Heart right ventricle (tissue), 16 donors: Measurements from ENCODE around the gene RBM27. TPM values are rescaled to one million over a fixed set of nuclear protein-coding genes. Genes with fewer than 3 reads are reported as not detected.
"Not testable (repeated sequence)": the region's sequence is repeated elsewhere in the genome, so short reads cannot be mapped to it uniquely, and the experiment has no call there.

Source experiments
- ATAC-seq, 8 donors: fragments of 200-7000 bp; cut with Tn5 transposase; one replicate each; pipeline ENCODE4 v1.9.1; 2020; ENCODE audit warnings: mild to moderate bottlenecking in 8 of 8, moderate library complexity in 8 of 8, moderate number of reproducible peaks in 1 of 8
- DNase-seq, 2 donors: peaks; one replicate each; pipeline ENCODE4 v3.0.0-alpha.2; 2020
- H3K27ac ChIP-seq, 10 donors: fragments of 200-600 bp; sonication (generic) in 2 of 10; one replicate each; pipeline versions ENCODE4 v1.5.0 to v1.8.0; 2020 to 2022; ENCODE audit warnings: mild to moderate bottlenecking in 3 of 10
- H3K27me3 ChIP-seq, 7 donors: fragments of 200-600 bp; one replicate each; pipeline ENCODE4 v1.8.0; 2021 to 2022; ENCODE audit warnings: mild to moderate bottlenecking in 2 of 7
- H3K36me3 ChIP-seq, 9 donors: fragments of 200-600 bp; sonication (generic) in 1 of 9; one replicate each; pipeline versions ENCODE4 v1.5.0 to v1.8.0; 2020 to 2022; ENCODE audit warnings: mild to moderate bottlenecking in 2 of 9
- H3K4me1 ChIP-seq, 9 donors: fragments of 200-600 bp; sonication (generic) in 1 of 9; one replicate each; pipeline versions ENCODE4 v1.5.0 to v1.8.0; 2020 to 2022; ENCODE audit warnings: mild to moderate bottlenecking in 4 of 9
- H3K4me3 ChIP-seq, 10 donors: fragments of 200-600 bp; sonication (generic) in 2 of 10; one replicate each; pipeline versions ENCODE4 v1.5.0 to v1.8.0; 2020 to 2022; ENCODE audit warnings: mild to moderate bottlenecking in 7 of 10, moderate library complexity in 2 of 10
- H3K9me3 ChIP-seq, 11 donors: fragments of 200-600 bp in 10 of 11; sonication (generic) in 2 of 11; one replicate each; pipeline versions ENCODE4 v1.5.0 to v1.8.0; 2013 to 2022; ENCODE audit warnings: mild to moderate bottlenecking in 2 of 11, control low read depth in 1 of 11, moderate library complexity in 1 of 11
- WGBS, 2 donors: extraction: QIAGEN DNeasy Blood & Tissue Kit; methylation state at CpG; one replicate each; pipeline ENCODE4 v1.1.7; 2013; ENCODE audit warnings: inconsistent platforms in 1 of 2; 5-methylcytosine and 5-hydroxymethylcytosine counted together
- intact Hi-C, 10 donors: fragments of 100-400 bp; cut with DNase I; formaldehyde crosslinking; loops; one replicate each; pipeline versions ENCODE4 v1.11.1 to v1.14.2; 2022
- polyA plus RNA-seq, 2 donors: library from polyadenylated mRNA; stranded (reverse); fragments of 200-250 nt; gene quantifications; one replicate each; pipeline ENCODE4 v1.2.3, GENCODE V29; 2013
- total RNA-seq, 10 donors: library from RNA; stranded (reverse); fragmentation: NEBNext Ultra II Directional in 3 of 10; extraction: Animal tissue kit (Norgen Biotek cat#: 25700) in 3 of 10; gene quantifications; one replicate each; pipeline versions ENCODE4 v1.2.1 to v1.2.4, GENCODE V29; 2021 to 2023
- TF ChIP-seq, protein P1 (sequence below), 9 donors: fragments of 200-600 bp; sonication (generic) in 2 of 9; IDR thresholded peaks; one replicate each; pipeline versions ENCODE4 v1.5.0 to v1.8.0; 2021 to 2022; ENCODE audit warnings: antibody characterized with exemption in 9 of 9, mild to moderate bottlenecking in 5 of 9, moderate library complexity in 1 of 9
- donor health status: Arrhythmogenic right ventricular cardiomyopathy.
- donor health status: ischemic (EF 13 %, LVEDD 7.1; RV severe dilation, severe dysfunction).
- donor health status: healthy with polysubstance abuse.
- donor health status: DM: no; HTN: yes; CAD: no.
- donor health status: DM: no; HTN: no; CAD: no.
- donor health status: ischemic (EF 25% LVEDD 6.9; RV normal size, moderate dysfunction).
- donor health status: ischemic (EF 25% LVEDD 5.7; RV mildly dilated, moderate dysfunction).
- donor health status: healthy.
- donor health status: DM: yes; HTN: yes; CAD: no.
- donor health status: Ischemic cardiomyopathy.
- donor health status: ischemic (EF 35%, LVEDD 5.7; RV mildly dilated, moderate dysfunction).
- donor health status: nonischemic (EF 11% LVEDD 7.7; RV severe dilation, severe dysfunction).
- donor health status: DM: yes; HTN: yes; CAD: no.
- donor health status: PGD.
- donor health status: ischemic (EF 29% LVEDD 5.4; RV normal size, mild dysfunction).
- donor health status: nonischemic (EF 23%, LVEDD 6.1; RV moderate dilation, normal function).

The RBM27 gene
- total and polyA plus RNA-seq, 12 donors: 4.0 to 21.5 (median 15.2) TPM

DNA sequence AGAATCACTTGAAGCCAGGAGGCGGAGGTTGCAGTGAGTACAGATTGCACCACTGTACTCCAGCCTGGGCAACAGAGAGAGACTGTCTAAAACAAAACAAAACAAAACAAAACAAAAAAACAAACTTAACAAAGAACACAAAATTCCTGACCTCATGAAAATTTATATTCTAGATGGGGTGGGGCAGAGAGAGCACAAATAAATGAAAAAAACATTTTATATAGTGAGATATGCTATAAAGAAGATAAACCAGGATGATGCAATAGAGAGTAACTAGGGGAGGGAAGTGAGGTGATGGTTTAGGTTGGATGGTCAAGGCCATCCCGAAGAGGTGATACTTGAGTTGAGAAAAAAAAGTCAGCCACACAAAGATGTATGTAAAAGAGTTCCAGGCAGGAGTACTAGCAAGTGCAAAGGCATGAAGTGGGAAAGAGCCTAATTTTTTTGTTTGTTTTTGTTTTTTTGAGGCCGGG, 10.8 kb upstream of the RBM27 start:
- no peak for ATAC-seq
- Histone ChIP-seq H3K4me1 (no peaks in the 10 kb centered on the region), H3K9me3 (no peaks in the 10 kb centered on the region), H3K4me3 (no peak overlapping the region), H3K27ac (no peak overlapping the region), H3K36me3 (no peaks in the 10 kb centered on the region), H3K27me3 (peaks cover 0 to 6% (median 0%) of the 10 kb centered on the region in 7 donors)
- no peak for DNase-seq
- intact Hi-C loops: no loop called here
- TF ChIP-seq, protein P1, sequence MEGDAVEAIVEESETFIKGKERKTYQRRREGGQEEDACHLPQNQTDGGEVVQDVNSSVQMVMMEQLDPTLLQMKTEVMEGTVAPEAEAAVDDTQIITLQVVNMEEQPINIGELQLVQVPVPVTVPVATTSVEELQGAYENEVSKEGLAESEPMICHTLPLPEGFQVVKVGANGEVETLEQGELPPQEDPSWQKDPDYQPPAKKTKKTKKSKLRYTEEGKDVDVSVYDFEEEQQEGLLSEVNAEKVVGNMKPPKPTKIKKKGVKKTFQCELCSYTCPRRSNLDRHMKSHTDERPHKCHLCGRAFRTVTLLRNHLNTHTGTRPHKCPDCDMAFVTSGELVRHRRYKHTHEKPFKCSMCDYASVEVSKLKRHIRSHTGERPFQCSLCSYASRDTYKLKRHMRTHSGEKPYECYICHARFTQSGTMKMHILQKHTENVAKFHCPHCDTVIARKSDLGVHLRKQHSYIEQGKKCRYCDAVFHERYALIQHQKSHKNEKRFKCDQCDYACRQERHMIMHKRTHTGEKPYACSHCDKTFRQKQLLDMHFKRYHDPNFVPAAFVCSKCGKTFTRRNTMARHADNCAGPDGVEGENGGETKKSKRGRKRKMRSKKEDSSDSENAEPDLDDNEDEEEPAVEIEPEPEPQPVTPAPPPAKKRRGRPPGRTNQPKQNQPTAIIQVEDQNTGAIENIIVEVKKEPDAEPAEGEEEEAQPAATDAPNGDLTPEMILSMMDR (IDR thresholded peaks at IDR 0.05): no peak
- 87 to 90% methylated on average over 3 of the region's 3 CpGs for WGBS, 2 donors

- DNase-seq (no peak), ATAC-seq (no peak)
- Histone ChIP-seq H3K9me3 (no peaks in the 10 kb centered on the region), H3K4me3 (no peak overlapping the region), H3K27ac (no peak overlapping the region), H3K27me3 (peaks cover 0 to 6% (median 0%) of the 10 kb centered on the region in 7 donors), H3K4me1 (no peaks in the 10 kb centered on the region), H3K36me3 (no peaks in the 10 kb centered on the region)
- TF ChIP-seq, protein P1 (IDR thresholded peaks at IDR 0.05): no peak
- 82 to 86% methylated on average over 1 of the region's 1 CpG for WGBS, 2 donors
- intact Hi-C loops: no loop called here
Measured at GRCh38 chr5:146193285-146193684, 10.1 kb upstream of the RBM27 start.

- H3K36me3 ChIP-seq, ATAC-seq, H3K9me3 ChIP-seq, intact Hi-C loops, DNase-seq, H3K27ac ChIP-seq, H3K4me1 ChIP-seq, H3K4me3 ChIP-seq, H3K27me3 ChIP-seq: not testable (repeated sequence)
- 92 to 98% methylated on average over 4 of the region's 4 CpGs for WGBS, 2 donors
Measured at GRCh38 chr5:146194997-146195396, 8.4 kb upstream of the RBM27 start.

GRCh38 chr5:146196459-146197048, 6.9 kb upstream of the RBM27 start:
- H3K9me3 ChIP-seq: no peaks in the 10 kb centered on the region
- TF ChIP-seq, protein P1 (IDR thresholded peaks at IDR 0.05): no peak
- ATAC-seq (no peak), DNase-seq (no peak)
- no peaks in the 10 kb centered on the region for H3K36me3 ChIP-seq
- H3K4me1 ChIP-seq: no peaks in the 10 kb centered on the region
- no peak overlapping the region for H3K4me3 ChIP-seq
- WGBS, 2 donors: 92 to 93% methylated on average over 6 of the region's 6 CpGs
- H3K27me3 ChIP-seq: no peaks in the 10 kb centered on the region
- no peak overlapping the region for H3K27ac ChIP-seq
- intact Hi-C loops: no loop called here

DNA sequence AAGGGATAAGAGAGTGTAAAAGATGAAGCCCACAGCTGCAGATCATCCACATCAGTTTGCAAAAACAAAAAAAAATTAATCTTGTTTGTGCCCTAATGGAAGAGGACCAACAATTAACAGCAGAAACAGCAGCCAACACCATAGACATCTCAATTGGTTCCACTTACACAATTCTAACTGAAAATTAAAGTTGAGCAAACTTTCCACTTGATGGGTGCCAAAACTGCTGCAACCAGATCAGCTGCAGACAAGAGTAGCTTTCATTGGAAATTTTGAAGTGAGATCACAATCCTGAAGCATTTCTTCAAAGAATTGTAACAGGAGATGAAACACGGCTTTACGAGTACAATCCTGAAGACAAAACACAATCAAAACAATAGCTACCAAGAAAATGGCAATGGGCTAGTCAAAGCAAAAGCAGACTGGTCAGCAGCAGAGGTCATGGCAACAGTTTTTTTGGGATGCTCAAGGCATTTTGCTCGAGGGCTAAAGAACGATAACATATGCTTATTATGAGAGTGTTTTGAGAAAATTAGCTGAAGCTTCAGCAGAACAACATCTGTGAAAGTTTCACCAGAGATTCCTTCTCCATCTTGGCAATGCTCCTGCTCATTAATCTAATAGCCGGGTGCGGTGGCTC, 4.1 kb upstream of the RBM27 start:
- 80 to 88% methylated on average over 6 of the region's 6 CpGs for WGBS, 2 donors
- H3K27me3 ChIP-seq: no peaks in the 10 kb centered on the region
- H3K4me1 ChIP-seq: peaks cover under 1 to 11% (median 7%) of the 10 kb centered on the region in 9 donors
- TF ChIP-seq, protein P1 (IDR thresholded peaks at IDR 0.05): no peak
- ATAC-seq: no peak
- H3K4me3 ChIP-seq: no peak overlapping the region
- no peak overlapping the region for H3K27ac ChIP-seq
- intact Hi-C loops: no loop called here
- no peaks in the 10 kb centered on the region for H3K36me3 ChIP-seq
- DNase-seq: no peak
- H3K9me3 ChIP-seq: no peaks in the 10 kb centered on the region

DNA sequence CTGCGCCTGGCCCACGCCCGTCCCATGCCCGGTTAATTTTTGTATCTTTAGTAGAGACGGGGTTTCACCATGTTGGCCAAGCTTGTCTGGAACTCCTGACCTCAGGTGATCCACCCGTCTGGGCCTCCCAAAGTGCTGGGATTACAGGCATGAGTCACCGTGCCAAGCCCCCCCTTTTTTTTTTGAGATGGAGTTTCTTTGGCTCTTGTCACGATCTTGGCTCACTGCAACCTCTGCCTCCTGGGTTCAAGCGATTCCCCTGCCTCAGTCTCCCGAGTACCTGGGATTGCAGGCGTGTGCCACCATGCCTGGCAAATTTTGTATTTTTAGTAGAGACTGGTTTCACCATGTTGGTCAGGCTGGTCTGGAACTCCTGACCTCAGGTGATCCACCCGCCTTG, 1.6 kb upstream of the RBM27 start:
- not testable (repeated sequence) for H3K4me3 ChIP-seq, DNase-seq, H3K27me3 ChIP-seq, H3K27ac ChIP-seq, H3K36me3 ChIP-seq, H3K9me3 ChIP-seq, ATAC-seq
- intact Hi-C loops: loop anchor here in 1 of 10 donors (10.0 kb wide), 1 partner anchor 243 kb away; the partner anchor contains the start of gene TCERG1
- WGBS, 2 donors: 94 to 97% methylated on average over 12 of the region's 12 CpGs
- H3K4me1 ChIP-seq: peaks cover 2 to 36% (median 32%) of the 10 kb centered on the region in 9 donors
